Left colon (tissue), 2 donors: ENCODE data around the gene RANGRF. TPM values are rescaled to one million over a fixed set of nuclear protein-coding genes. Genes with fewer than 3 reads are reported as not detected.

Experiments used
- ATAC-seq: fragments of 200-7000 bp; cut with Tn5 transposase; one replicate; pipeline ENCODE4 v1.9.1; 2020; ENCODE audit warnings: mild to moderate bottlenecking, moderate library complexity
- DNase-seq, 2 donors: peaks; one replicate each; pipeline ENCODE4 v3.0.0-alpha.2; 2020
- intact Hi-C, 2 donors: fragments of 100-400 bp; cut with DNase I in 1 of 2; cut with micrococcal nuclease in 1 of 2; formaldehyde crosslinking; loops; one replicate each; pipeline versions ENCODE4 v1.11.2 to v1.14.0; 2022; cut with DNase I, micrococcal nuclease
- total RNA-seq, 2 donors: library from RNA; stranded (reverse); fragmentation: NEBNext Ultra II Directional; extraction: Animal tissue kit (Norgen Biotek cat#: 25700); gene quantifications; one replicate each; pipeline ENCODE4 v1.2.1, GENCODE V29; 2021
- donor health status: DM: no; HTN: no; CAD: no.
- donor health status: DM: yes; HTN: yes; CAD: no.

The RANGRF gene
- total RNA-seq, 2 donors from 2014 or later = 11.8 to 13.4 TPM

DNA sequence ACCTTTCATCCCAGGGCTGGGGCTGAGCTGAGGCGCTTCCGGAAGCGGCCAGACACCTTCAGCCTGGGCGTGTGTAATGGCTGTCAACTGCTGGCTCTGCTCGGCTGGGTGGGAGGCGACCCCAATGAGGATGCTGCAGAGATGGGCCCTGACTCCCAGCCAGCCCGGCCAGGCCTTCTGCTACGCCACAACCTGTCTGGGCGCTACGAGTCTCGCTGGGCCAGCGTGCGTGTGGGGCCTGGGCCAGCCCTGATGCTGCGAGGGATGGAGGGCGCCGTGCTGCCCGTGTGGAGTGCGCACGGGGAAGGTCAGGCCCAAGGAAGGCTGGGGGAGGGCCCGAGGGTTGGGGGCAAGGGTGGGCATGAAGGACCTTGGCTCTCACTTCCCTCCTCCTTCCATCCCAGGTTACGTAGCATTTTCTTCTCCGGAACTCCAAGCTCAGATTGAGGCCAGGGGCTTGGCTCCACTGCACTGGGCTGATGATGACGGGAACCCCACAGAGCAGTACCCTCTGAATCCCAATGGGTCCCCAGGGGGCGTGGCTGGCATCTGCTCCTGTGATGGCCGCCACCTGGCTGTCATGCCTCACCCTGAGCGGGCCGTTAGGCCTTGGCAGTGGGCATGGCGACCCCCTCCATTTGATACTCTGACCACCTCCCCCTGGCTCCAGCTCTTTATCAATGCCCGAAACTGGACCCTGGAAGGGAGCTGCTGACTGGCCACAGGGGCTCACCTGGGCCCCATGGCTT is 19.7 kb upstream of the RANGRF start:
- ATAC-seq (no peak), DNase-seq (no peak)

DNA sequence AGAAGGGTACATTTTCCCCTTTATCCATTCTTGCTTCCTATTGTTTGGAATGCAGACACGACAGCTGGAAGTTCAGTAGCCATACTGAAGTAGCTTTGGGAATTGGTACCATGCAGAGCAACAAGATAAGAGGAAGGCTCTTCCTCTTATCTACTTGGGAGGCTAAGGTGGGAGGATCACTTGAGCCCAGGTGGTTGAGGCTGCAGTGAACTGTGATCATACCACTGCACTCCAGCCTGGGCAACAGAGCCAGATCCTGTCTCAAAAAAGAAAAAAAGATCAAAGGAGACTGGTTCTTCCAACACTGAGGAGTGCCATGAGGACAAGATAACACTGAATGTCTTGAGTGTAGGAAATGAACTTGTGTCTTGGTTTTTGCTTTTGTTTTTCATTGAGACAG is 16.0 kb upstream of the RANGRF start:
- DNase-seq (no peak), ATAC-seq (no peak)
- intact Hi-C loops = no loop called here

More for the DNA sequence above, 19.7 kb upstream of the RANGRF start:
- intact Hi-C loops = no loop called here

DNA sequence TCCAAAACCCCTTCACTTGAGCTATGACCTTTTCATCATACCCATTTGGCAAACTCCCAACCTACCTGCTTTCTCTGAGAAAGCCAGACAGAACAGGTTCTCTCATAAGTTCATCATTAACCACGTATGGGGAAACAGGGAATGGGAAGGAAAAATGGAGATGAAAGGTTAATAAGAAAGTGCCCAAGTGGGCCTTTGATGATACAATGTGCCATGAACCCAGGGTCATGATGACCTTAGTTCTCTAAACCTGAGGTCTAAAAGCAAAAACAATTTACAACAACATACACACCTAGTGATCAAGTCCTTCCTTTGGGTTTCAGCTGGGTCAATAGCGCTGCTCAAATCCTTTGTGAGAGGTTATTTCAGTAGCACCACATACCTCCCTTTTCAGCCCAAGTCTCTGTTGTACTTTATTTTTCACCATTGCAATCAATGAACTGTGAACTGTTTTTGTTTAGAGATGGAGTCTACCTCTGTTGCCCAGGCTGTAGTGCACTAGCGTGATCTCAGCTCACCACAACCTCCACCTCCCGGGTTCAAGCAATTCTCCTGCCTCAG is 14.5 kb upstream of the RANGRF start:
- ATAC-seq (peak; percentile 85), DNase-seq (no peak)
- intact Hi-C loops = no loop called here

DNA sequence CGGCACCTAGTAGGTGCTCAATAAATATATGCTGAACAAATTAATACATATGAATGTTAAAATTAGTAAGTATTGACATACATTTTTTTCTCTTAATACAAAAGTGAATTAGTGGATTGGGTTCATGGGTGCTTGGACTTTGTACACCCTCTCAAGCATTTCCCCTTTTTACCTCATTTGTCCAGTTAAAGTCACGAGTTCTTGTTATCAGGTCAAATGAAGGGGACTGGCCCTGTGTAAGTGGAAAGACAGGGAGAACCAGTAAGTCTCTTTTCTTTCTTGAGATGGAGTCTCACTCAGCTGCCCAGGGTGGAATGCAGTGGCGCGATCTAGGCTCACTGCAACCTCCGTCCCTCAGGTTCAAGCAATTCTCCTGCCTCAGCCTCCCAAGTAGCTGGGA is 13.7 kb upstream of the RANGRF start:
- no peak for DNase-seq
- ATAC-seq = no peak
- intact Hi-C loops = no loop called here

DNA sequence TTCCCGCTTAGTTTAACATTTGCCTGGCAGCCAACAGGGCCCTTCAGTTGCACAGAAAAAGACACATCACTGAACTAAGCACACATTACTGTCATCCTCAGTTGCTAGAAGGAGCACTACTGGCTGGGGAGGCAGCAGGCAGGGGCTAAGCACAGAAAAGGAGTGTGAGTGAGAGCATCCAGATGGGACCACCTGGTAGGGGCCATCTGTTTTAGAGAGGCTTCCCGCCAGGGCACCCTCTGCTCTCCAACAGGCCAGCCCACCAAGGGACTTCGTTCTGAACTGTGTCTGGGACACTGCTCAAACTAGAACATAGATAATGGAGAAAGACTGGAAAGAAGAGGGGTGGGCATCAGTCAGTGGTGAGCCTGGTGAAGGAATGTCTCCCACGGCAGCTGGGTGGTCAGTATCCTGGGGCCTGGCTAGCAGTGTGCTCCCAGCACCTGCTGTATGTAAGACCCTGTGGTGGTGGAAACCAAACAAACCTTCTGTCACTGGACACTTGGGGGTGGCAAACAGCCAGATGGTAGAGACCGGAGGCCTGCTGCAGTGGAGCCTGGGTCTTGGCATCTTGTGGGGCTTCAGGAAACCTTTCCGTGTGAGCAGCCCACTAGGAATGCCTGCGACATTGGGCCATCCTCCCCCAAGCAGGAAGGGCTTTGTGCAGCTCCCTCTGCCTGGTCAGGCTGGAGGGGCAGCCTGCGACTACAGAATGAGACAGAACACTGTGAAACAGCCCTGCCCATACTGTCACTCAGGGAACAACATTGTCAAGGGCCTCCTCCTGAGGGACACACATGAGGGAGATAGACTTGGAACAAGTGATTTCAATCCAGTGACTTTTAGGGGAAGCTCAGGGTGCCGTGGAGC is 12.8 kb upstream of the RANGRF start:
- ATAC-seq (no peak), DNase-seq (no peak)
- intact Hi-C loops = no loop called here

DNA sequence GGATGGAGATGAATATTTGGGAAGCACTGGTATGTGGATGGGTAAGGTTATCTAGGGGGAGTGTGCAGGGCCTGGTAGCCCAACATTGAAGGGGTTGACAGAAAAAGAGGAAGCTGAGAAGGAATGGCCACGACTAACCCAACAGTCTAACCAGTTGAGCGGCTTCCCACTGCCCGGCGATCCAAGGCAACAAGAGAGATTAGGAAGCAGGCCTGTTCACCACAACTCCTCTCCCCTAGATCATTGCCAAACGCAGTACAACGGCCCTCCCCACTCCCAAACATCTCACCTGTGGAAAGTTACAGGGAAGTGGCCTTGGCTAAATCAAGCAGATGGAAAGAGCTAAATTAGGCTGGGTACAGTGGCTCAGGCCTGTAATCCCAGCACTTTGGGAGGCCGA is 11.2 kb upstream of the RANGRF start:
- no peak for DNase-seq
- no peak for ATAC-seq
- intact Hi-C loops = no loop called here

DNA sequence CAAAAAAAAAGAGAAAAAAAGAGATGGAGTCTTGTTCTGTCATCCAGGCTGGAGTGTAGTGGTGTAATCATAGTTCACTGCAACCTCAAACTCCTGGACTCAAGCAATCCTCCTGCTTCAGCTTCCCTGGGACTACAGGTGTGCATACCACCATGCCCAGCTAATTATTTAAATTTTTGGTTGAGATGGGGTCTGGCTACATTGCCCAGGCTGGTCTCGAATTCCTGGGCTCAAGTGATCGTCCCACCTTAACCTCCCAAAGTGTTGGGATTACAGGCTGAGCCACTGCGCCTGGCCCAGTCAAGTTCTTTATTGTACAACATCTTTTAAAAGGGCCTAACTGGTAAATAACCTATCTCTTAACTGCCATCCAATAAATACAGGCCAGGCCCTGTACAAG is 6.1 kb upstream of the RANGRF start:
- no peak for ATAC-seq

DNA sequence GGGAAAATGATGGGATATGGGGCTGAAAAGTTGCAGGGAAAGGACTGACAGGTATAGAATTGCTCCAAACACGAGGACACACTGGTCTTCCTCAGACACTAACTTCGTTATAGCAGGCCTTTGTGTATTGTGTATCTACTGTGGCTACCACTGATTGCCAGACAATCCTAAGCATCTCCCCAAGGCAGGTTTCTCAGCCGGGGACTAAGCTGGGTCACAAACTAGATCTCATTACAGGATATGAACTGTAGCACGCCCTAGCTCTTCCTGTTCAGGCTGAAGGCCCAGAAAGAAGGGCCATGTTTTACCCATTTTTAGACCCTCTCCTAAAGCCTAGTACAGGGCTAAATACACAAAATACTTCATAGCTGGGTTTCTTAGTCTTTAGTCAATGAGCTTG is 5.1 kb upstream of the RANGRF start:
- DNase-seq (no peak), ATAC-seq (no peak)
- intact Hi-C loops = no loop called here

More for the DNA sequence above, 6.1 kb upstream of the RANGRF start:
- no peak for DNase-seq
- intact Hi-C loops = no loop called here

DNA sequence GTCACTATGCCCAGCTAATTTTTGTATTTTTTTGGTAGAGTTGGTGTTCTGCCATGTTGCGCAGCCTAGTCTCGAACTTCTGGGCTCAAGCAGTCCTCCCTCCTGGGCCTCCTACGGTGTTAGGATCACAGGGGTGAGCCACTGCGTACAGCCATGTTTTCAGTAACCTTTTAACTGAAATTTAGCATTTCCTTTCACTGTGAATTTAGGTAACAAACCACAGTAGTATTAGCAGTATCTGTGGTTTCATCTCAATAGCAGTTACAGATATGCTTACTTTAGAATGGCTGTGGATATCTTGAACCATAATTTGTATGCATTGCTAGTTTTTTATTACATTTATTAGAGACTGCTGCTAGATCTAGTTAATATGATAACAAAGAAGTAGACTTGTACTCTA is 4.3 kb upstream of the RANGRF start:
- intact Hi-C loops = no loop called here
- DNase-seq = no peak
- no peak for ATAC-seq

DNA sequence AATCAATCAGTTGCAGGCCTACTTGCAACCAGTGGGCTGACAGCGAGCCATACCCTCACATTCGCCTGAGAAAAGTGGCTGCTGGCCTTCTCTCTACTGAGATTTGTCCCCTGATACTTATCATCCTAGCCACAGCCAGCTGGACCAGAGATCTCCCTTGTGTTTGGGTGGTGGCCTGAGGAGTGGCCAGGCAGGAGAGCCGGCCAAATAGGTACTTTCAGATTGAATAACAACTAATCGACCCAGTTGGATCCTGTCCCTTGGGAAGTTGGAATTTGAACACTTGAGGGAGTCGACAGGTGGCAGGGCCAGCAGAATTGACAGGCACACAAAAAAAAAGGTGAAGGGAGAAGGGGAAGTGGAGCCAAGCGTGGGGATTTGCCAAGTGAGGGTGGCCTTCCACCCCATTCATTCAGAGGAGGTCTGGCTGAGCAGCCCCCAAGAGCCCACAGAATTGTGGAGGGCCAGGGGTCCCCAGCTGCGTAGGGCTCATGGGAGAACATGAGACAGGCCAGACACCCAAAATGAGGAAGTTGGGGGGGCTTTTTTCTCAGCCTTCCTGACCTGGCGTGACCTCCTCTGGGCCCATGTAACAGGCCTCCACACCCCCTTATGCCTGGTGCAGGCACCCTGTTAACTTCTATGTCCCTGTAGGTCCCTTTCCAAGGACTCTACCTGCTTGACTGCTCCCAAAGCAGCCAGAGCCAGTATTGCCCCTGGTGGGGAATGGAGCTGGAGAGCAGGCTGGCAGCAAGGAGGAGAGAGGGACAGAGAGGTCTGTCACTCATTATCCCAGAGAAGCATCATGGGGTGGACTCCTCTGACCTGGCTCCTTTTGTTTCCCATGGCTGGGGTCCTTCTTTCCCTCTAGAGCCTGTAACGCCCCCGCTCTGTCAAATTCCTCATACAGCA is 2.9 kb upstream of the RANGRF start:
- intact Hi-C loops = no loop called here
- DNase-seq (no peak), ATAC-seq (no peak)

DNA sequence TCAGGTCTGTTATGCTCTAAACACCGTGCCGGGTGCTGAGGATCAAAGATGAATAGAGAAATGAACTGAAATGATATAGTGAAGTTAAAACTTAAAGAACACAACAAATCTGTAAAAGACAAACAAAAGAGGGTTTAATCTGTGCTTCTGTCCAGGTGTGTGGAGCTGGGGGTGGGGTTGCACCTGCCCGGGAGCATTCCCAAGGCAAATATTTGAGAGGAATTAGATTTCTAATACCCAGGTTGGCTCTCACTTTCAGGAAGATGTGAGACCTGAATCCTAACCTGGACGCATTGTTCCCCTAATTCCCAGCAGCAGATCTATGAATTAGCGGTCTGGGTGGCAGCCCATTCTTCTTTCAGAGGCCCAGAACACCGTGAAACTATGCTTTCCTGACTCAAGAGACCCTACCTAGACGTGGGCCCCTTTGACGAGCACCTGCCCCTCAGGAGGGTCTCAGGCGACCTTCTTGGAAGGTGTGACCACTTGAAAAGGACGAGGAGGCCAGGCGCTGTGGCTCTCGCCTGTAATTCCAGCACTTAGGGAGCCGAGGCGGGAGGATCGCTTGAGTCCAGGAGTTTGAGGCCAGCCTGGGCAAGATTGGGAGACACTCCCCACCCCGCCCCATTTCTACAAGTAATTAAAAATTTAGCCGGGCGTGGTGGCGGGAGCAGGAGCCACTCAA is 677 bp upstream of the RANGRF start:
- intact Hi-C loops = no loop called here
- peak in 1 of 2 donors; percentile 62 for DNase-seq

DNA sequence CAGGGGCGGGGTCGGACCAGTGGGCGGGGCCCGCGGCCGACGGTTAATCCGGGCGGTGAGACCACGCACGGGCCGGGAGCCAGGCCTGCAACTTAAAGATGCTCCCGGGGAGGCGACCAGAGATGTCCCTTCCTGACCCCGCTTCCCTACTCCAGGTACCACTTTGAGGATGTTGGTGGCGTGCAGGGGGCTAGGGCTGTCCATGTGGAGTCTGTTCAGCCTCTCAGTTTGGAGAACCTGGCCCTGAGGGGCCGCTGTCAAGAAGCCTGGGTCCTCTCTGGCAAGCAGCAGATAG is 580 bp downstream of the RANGRF start:
- ATAC-seq (no peak), DNase-seq (peak in 1 of 2 donors; percentile 86)
- intact Hi-C loops = no loop called here

More for the DNA sequence above, 677 bp upstream of the RANGRF start:
- no peak for ATAC-seq

DNA sequence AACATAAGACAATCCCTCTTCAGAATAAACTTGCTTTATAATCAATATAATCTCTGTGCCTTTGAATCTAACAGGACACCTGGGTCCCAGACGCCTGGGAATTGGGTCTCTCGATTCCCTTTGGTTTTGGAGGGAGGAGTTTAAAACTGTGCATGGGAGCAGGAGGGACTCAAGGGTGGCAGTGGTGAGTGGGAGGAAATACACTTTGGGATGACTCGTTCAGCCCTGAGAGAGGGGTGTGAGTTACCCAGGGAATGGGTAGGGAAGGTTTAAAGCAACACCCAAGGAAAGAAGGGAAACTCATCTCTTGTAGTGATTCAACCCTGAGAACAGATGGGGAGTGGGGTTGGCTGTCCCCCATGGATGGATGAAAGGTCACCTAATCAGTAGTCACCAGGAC is 1.6 kb downstream of the RANGRF start:
- ATAC-seq (no peak), DNase-seq (no peak)
- intact Hi-C loops = loop anchor here in 1 of 2 donors (10.0 kb wide), 1 partner anchor 45 kb away; the partner anchor contains the start of genes CTC1 and PFAS

DNA sequence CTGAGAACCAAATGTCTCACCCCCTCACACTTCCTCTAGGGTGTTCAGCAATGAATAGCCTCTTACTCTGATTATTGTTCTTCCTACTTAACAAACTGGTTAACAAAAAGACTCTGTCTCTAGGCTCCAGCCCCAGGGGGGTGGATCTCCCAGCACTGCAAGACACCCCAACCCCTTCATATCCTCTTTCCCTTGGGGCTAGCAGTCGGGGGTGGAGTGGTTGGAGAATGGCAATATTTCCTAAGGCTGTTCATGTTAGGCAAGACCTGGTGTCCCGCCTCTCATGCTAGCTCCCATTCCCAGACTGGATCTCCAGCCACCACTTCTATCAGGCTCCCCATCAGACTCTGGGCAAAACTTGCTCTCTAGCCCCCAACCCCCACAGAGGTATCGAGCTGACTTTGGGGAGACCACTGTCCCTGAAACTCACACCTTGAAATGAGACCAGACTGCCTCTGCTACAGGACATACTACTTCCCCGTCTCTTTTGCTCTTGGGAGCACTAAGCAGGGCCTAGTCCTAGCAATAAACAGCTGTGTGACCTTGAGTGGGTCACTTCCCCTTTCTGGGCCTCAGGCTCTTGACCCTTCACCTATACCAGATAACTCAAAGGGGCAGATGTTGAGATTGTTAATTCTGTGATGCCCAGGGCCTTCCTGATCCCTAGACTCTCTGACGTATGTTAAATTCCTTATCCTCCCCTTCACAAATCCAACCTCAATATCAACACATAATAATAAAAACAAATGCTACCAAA is 4.3 kb downstream of the RANGRF start:
- no peak for ATAC-seq
- intact Hi-C loops = loop anchor here in 1 of 2 donors (10.0 kb wide), 1 partner anchor 48 kb away; the partner anchor contains the start of genes CTC1 and PFAS

DNA sequence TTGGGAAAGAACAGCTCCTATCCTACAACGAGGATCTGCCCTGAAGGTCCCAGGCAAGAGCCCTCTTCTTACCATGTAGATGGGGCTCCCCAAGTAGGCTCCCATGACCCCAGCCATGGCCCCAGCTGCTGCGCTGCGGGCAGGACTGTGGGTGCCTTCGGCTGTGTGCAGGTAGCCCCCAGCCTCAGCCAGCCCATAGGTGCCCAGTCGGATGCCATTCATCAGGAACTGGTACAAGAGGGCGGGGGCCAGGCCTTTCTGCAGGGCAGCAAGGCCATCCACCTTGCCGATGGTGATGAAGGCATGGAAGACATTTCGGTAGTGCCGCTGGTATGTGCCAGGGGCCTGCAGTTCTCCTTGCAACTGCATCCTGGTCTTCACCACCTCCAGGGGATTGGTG is 5.9 kb downstream of the RANGRF start:
- intact Hi-C loops = loop anchor here in 1 of 2 donors (10.0 kb wide), 1 partner anchor 50 kb away; the partner anchor contains the start of genes CTC1 and PFAS
- no peak for ATAC-seq
- peak in 1 of 2 donors; percentile 16 for DNase-seq

More for the DNA sequence above, 4.3 kb downstream of the RANGRF start:
- DNase-seq = no peak

DNA sequence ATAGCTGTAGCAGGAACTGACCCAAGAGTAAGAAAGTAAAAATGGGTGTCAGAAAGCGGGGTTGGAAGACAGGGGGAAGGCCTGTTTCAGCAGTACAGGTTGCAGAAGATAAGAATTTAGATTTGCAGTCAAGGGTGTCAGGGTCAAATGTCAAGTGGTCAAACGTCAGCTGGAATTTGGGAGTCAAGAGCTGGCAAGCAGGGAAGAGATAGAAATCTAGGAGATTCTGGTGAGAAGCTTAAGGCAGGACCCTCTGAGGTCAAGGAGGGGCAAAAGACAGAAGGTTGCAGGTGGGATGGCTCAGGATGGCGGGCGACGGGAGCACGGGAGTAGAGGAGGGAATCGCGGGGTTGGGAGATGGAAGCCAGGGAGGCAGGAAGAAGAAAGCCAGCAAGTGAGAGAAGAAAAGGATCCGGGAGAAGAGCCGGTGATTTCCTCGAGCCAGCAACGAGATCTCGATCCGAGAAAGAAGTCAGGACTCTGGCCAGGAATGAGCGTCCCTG is 6.4 kb downstream of the RANGRF start:
- no peak for DNase-seq
- intact Hi-C loops = loop anchor here in 1 of 2 donors (10.0 kb wide), 1 partner anchor 50 kb away; the partner anchor contains the start of genes CTC1 and PFAS
- ATAC-seq = peak; percentile 16

DNA sequence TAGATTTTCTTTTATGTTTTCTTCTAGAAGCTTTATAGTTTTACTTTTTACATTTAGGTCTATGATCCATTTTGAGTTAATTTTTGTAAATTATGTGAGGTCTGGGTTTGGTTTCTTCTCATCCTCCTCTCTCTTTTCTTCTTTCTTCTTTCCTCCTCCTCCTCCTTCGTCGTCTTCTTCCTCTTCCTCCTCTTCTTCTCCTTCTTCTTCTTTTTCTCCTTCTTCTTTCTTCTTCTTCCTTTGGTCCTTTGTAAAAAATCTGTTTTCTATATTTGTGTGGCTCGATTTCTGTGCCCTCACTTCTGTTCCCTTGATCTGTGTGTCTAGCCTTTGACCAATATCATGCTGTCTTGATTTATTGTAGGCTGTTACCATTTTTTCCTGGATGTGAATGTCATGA is 11.8 kb downstream of the RANGRF start:
- ATAC-seq (no peak), DNase-seq (no peak)
- intact Hi-C loops = loop anchor here in 1 of 2 donors (10.0 kb wide), 1 partner anchor 215 kb away; the partner anchor contains the start of gene ALOX12B
